GM12891 (cell line): ENCODE results near the gene PRG2.

Source experiments
- DNase-seq: peaks from one replicate; pipeline ENCODE4 v3.0.0; 2011; ENCODE audit warnings: low spot score; ENCODE audit not compliant: insufficient read length
- FAIRE-seq: peaks from 2 replicates; lab custom pipeline; 2011; peaks lifted over from hg19 to GRCh38; lab: Jason Lieb, UNC
- PAX5 ChIP-seq: IDR thresholded peaks from 2 replicates; pipeline ENCODE4 v1.6.1; 2011; ENCODE audit warnings: low read length, moderate library complexity, mild to moderate bottlenecking; ENCODE audit not compliant: insufficient read depth, severe bottlenecking
- POLR2A ChIP-seq: IDR thresholded peaks from 2 replicates; pipeline ENCODE4 v1.6.1; 2011; ENCODE audit warnings: low read depth, low read length, control low read depth
- POLR2AphosphoS5 ChIP-seq: IDR thresholded peaks from 2 replicates; pipeline ENCODE4 v1.6.1; 2011; ENCODE audit warnings: low read depth, low read length, control low read depth
- POU2F2 ChIP-seq: IDR thresholded peaks from 2 replicates; pipeline ENCODE4 v1.6.1; 2011; ENCODE audit warnings: low read depth, mild to moderate bottlenecking, control low read depth, low read length, moderate library complexity
- SPI1 ChIP-seq: IDR thresholded peaks from 2 replicates; pipeline ENCODE4 v1.6.1; 2011; ENCODE audit warnings: low read depth, low read length, control low read depth
- TAF1 ChIP-seq: IDR thresholded peaks from 2 replicates; pipeline ENCODE4 v1.6.1; 2011; ENCODE audit warnings: low read depth, low read length, control low read depth

Gene PRG2

GRCh38 chr11:57399221-57399620, 8.8 kb upstream of the PRG2 start:
- TF ChIP-seq POLR2A = no peak
- DNase-seq = no peak
- FAIRE-seq = no peak

- TF ChIP-seq POLR2A (no peak), POLR2AphosphoS5 (no peak), SPI1 (0 out of 2 replicates have a peak, but pooled peaks have one; percentile 9), TAF1 (no peak), POU2F2 (no peak), PAX5 (no peak)
- no peak for DNase-seq
- FAIRE-seq = no peak
Measured at GRCh38 chr11:57397394-57397990, 7.0 kb upstream of the PRG2 start.

DNA sequence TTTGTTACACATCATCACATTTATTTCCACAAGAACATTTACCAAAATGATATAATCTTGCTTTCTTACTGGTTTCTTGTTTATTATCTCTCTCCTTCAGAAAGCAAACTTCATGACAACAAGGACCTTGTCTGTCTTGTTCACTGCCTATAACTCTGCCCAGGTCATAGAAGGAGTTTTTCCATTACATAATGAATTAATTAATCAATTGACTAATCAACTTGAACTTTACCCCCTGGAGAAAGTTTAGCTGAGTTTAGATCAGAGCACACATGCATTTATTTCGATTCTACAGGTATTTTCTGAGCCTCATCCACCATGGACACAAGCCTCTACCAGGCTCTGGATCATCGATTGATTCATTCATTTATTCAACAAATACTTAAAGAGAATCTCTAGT, 6.3 kb upstream of the PRG2 start:
- FAIRE-seq = no peak
- TF ChIP-seq PAX5 (no peak), POLR2A (no peak), POLR2AphosphoS5 (no peak), TAF1 (no peak), POU2F2 (no peak), SPI1 (no peak)

GRCh38 chr11:57395905-57396623, 5.6 kb upstream of the PRG2 start:
- FAIRE-seq (no peak), DNase-seq (no peak)
- TF ChIP-seq POU2F2 = no peak
- no peak for TF ChIP-seq POLR2A
- no peak for TF ChIP-seq SPI1
- TF ChIP-seq TAF1 = no peak
- TF ChIP-seq POLR2AphosphoS5 = no peak
- no peak for TF ChIP-seq PAX5

More for the DNA sequence above, 6.3 kb upstream of the PRG2 start:
- DNase-seq = no peak

DNA sequence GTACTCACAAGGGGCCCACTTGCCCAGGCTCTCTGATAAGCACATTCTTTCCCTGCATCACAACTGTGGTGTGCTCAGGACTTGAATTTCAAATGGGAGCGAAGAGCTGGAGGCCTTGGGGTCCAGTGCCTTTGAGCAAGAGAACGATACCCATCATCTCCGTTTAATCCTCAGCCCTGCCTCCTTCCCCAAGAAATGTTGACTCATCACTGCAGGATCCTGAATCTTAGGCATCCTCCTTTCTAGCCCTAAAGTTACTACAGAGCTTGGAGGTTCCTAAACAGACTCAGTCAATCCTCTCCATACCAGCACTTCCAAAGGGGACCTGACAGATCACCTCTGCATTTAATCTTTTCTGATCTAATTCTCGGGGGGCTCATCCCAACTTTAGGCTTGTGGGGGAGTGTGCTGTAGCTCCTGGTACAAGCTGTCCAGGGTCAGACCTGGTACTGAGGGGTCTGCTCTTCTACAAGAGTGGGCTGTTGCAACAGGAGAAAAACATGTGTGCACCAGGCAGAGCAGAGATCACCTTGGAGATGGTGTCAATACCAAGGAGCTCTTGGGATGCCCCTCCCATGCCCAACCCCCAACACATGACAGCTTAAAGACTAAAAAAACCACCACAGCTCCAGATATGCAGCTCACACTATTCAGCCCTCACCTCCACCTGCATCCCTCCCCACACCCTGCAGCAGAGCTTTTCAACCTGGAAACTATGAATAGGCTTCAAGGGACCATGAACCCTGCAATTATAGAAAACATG, 3.9 kb upstream of the PRG2 start:
- DNase-seq (no peak), FAIRE-seq (no peak)
- no peak for TF ChIP-seq POLR2A
- no peak for TF ChIP-seq POU2F2
- no peak for TF ChIP-seq POLR2AphosphoS5
- TF ChIP-seq TAF1 = no peak
- TF ChIP-seq SPI1 = no peak
- no peak for TF ChIP-seq PAX5

DNA sequence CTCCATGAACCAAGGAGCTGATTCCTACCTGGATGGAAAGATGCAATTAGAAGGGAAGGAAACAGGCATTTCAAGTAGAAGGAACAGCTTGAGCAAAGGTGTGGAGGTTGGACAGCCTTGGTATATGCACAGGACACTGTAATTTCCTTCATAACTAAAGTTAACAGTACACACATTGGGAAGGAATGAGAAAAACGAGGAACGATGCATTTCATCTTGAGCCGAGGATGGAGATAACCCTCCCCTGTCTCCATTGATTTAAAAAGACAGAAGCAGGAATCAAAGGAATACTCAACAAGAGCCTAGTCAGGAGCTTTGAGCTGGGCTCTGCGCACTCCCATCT, 2.3 kb upstream of the PRG2 start:
- DNase-seq = no peak
- FAIRE-seq = no peak
- TF ChIP-seq POLR2A (no peak), POLR2AphosphoS5 (no peak), TAF1 (no peak), POU2F2 (no peak), SPI1 (no peak), PAX5 (no peak)

DNA sequence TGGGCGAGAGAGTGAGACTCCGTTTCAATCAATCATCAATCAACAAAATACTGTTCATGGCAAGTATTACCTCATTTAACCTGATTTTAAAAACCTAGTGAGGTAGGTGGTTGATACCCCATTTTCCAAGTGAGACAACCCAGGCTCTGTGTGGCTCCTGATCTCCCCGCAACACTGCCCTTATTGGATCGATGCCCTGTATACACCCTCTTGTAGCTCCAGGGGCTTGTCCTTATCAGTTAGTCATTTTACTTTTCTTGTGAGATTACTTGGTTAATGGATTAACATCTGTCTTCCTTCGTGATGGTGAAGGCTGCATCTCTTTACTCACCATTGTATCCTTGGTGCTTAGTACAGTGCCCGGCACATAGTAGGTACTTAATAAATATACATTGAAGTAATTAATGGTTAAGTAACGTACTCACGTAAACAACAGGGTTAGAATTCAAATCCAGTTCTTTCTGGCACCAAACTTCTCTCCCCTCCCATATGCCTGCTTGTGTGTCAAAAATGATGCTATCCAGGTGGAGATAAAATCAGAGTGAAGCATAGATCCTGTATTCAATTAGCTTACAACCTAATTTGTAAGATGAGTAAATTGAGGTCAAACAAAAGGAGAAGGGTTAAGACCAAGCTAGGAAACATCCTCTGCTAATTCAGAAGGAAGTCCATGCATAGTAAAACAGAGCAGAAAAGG, 1.8 kb upstream of the PRG2 start:
- DNase-seq = no peak
- no peak for FAIRE-seq
- TF ChIP-seq PAX5 (no peak), POU2F2 (no peak), TAF1 (no peak), POLR2A (no peak), SPI1 (no peak), POLR2AphosphoS5 (no peak)

DNA sequence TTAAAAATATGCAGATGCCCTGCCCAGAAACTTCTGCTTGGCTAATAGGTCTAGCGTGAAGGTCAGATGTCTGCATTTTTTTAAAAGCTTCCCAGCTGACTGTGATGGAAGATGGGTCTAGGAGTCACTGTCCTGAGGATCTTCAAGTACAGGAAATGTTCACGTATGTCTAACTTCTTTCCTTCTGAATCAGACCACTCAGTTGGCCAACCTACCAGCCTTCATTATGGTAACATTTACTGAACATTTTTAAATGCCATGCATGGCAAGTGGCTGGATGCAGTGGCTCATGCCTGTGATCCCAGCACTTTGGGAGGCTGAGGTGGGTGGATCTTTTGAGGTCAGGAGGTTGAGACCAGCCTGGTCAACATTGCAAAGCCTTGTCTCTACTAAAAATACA, 1.1 kb upstream of the PRG2 start:
- DNase-seq (no peak), FAIRE-seq (no peak)
- TF ChIP-seq PAX5 (no peak), POU2F2 (no peak), SPI1 (no peak), POLR2A (no peak), TAF1 (no peak), POLR2AphosphoS5 (no peak)

DNA sequence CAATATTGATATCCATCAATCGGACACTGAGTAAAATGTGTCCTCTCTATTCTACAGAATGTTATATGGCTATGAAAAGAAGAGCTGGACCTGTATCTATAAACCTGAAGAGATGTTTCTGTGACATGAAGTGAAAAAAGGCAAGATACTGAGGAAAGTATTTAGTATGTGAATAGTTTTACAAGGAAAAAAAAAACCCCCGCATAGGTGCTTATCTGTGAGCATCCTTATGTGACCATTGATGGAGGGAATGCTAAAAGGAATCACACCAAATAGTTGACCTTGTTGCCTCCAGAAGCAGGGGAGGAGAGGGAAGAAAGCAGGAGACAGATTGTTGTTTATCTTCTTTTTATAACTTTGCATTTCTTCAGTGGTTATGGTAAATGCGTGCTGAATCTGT, 661 bp upstream of the PRG2 start:
- no peak for TF ChIP-seq PAX5
- TF ChIP-seq POLR2AphosphoS5 = no peak
- TF ChIP-seq POU2F2 = no peak
- no peak for TF ChIP-seq POLR2A
- no peak for TF ChIP-seq SPI1
- no peak for TF ChIP-seq TAF1
- DNase-seq (no peak), FAIRE-seq (no peak)
